AG09319 (cell line): ENCODE data around the gene CRY1.

Experiments used
- DNase-seq: peaks from one replicate; pipeline ENCODE4 v3.0.0-alpha.2; 2010; ENCODE audit warnings: low read depth; ENCODE audit errors: extremely low read depth
- CTCF ChIP-seq: IDR thresholded peaks from 2 replicates; pipeline ENCODE4 v1.5.1; 2011; ENCODE audit warnings: low read depth, mild to moderate bottlenecking, inconsistent platforms, low read length, moderate library complexity

CRY1 gene

DNA sequence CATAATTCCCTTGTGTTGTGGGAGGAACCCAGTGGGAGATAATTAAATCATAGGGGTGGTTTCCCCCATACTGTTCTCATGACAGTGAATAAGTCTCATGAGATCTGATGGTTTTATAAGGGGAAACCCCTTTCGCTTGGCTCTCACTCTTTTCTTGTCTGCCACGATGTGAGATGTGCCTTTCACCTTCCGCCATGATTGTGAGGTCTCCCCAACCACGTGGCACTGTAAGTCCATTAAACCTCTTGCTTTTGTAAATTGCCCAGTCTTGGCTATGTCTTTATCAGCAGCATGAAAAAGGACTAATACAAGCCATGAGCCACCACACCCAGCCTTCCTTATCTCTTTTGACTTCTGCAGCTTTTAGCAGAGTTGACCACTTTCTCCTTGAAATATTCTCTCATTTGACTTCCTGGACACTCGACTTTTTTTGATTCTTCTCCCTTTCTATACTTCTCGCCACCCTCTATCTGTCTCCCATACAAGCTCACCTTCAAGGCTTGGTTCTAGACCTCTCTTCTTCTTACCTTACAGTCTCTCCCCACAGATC, 108.7 kb downstream of the CRY1 start:
- TF ChIP-seq CTCF, result no peak
- no peak for DNase-seq

DNA sequence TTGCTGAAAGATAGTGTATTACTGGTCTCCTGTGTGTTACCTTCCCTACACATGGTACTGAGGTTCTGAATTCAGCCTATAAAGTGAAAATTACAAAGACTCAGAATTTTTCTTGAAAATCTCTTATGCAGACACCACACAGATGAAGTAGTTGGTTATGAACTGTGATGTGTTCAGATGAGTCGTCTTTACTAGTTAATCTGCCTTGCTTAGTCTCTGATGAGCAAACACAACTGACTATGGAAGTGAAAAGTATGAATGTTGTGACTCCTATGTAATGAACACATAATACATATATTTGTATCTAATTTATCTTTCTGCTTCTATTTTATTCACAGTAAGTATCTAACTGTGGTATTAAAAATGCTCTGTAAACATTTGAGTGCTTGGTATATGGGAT, 111.1 kb downstream of the CRY1 start:
- no peak for TF ChIP-seq CTCF
- no peak for DNase-seq

- TF ChIP-seq CTCF, result no peak
- no peak for DNase-seq
Measured at GRCh38 chr12:106981788-106982187, 111.6 kb downstream of the CRY1 start.

DNA sequence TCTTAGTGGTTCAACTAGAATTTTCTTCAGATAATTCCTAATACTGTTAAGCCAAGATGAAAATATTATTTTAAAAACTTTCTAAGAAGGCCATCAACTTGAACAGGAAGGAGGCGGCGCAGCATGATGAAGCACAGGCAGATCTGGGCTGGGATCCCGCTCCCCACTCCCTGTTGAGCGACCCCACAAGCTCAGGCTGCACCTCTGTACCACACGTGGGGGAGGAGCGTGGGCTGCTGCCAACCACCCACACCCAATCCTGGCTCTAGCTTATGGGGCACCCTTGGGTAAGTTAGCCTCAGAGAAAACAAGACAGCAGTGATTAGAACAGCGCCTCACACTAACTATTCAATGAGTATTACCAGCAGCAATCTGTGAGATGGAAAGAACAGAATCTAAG, 112.4 kb downstream of the CRY1 start:
- no peak for TF ChIP-seq CTCF
- DNase-seq, result no peak

DNA sequence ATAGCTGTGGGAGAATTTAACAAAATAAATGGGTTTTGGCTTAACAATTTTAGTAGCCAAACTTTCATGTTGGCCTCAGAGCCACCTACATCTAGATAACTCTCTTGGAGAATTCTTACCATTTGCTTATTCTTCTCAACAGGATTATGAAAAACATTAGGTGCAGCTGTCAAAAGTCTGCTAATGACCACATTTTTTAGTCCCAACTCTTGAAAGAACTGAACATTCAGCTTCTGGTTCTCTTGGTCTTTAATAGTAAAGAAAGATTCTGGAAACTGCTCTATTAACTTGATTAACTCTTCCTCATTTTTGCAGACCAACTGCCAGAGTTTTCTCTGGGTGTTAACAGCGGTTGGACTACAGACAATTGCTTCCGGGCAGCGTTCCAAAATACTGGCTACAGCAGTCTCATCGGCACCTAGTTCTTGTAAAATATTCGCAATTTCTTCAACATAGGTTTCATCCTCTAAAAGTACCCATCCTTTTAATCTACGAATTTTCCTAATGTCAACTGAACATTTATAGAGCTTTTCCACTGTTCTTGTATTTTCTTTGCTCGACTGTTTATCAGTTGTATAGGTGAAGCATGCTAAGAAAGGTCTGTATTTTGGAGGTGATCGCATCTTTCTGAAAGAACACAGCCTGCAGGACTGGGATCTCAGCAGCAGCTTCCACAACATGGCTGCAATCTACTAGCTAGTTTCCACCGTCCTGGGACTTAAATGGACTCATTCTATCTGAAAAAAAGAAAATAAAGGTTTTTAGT, 115.1 kb downstream of the CRY1 start:
- DNase-seq, result no peak

GRCh38 chr12:106976668-106977067, 116.7 kb downstream of the CRY1 start:
- DNase-seq, result no peak
- TF ChIP-seq CTCF, result no peak

More for the DNA sequence above, 115.1 kb downstream of the CRY1 start:
- TF ChIP-seq CTCF, result no peak

DNA sequence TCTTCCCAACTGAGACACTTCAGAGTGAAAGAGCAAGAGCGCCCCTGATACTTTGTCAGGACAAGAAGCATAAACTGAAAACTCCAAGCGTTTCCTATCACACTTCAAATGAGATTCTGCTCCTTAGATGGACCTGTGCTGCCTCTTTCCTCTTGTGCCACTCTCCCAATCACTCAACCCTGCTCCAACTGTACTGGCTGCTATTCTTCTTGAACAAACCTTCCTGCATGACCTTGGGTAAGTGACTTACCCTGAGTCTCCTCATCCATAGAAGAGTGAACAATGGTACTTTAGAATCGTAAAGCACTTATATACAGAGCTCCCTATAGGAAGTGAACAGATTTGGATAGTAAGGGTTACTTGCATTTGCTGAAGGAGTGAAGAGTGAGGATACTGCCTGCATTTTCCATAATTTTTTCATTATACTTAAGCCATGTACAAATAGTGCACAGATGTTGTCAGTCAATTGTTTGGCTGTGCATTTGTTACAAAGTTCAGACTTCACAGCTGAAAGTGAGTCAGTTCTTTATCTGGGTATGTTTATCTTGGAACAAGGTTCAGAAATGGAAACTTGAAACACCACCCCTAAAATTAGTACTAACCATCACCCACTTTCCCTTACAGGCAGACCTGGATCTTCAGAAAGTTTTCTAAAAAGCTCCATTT, 117.2 kb downstream of the CRY1 start:
- DNase-seq, result no peak
- TF ChIP-seq CTCF, result no peak
